ENCODE results near the gene PRKD2.
"Not testable (repeated sequence)": the region's sequence is repeated elsewhere in the genome, so short reads cannot be mapped to it uniquely, and the experiment has no call there.

PRKD2 gene

DNA sequence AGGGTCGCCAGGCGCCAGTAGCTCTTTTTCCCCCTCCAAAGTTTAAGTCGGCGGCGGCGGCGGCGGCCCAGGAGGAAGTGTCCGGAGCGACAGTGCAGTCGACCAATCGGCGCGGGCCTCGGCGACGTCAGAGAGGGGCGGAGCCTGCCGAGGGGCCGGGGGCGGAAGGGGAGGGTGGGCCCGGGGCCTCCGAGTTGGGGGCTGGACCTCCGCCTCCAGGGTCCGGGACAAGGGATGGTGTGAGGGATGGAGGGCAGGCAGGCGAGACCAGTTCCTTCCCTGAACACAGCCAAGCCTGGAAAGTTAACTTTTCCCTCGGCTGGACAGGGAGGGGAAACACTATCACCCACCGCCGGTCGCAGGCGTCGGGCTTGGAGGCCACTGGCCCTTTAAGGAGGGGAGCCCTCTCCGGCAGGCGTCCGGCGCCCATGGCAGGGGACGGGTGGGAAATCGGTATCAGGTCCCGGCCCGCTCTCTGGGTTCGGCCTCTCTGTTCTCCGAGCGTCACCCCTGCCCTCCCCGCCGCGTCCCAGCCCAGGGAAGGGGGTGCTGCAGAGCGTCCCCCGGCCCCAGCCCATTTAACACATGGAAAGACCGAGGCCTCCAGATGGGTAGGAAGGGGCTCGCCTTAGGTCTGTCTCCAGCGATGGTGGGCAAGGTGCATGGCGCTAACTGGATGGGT lies at the start of gene PRKD2:
TSS of gene PRKD2 (minus strand) at position 81 of the 682 bp plus-strand sequence. CDS start 744 bp downstream, outside the sequence.
- peak; percentile 29 to 75 for DNase-seq

DNA sequence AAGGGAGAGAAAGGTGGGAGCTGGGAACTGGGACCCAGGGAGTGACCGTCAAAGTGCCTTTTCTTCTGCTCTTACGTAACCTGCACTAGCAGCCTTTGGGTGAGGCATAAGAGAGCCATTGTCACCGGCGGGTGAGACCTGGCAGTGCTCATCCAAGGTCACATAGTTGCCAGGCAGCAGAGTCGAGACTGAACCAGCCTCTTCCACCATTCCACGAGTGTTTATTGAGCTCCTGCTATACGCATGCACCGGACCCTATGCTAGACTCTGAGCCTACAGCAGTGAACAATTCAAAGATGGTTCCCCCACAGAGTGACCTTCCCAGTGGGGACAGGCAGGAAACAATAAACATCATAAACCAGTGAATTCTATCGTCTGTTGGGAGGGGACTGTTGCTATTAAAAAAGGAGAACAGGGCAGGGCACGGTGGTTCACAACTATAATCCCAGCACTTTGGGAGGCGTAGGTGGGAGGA lies 47.9 kb upstream of the PRKD2 start:
- no peak for DNase-seq

DNA sequence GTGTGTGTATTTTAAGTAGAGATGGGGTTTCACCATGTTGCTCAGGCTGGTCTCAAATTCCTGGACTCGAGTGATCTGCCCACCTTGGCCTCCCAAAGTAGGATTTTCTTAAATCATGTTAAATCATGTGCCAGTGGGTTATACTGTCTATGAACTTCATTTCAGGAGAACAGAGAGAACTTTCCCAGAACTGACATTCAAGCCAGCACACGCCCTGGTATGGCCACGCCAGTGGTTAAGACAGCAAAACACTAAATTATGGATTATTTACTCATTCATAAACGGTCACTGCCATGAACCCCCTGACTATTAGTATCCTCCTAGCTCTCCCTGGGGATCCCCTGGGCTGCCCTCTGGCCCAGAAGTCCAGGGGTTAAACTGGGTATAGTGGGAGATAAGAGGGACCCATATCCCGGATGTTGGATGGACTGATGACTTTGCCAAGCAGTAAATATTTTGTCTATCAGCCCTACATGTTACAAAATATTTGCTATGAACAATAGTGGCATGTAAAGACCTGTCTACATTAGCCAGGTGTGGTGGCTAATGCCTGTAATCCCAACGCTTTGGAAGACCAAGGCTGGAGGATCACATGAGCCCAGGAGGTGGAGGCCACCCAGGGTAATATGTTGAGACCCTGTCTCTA lies 45.5 kb upstream of the PRKD2 start:
- DNase-seq, result no peak

GRCh38 chr19:46761418-46761831 lies 44.5 kb upstream of the PRKD2 start:
- DNase-seq, result no peak

- DNase-seq, result not testable (repeated sequence)
These were observed 44.0 kb upstream of the PRKD2 start for GRCh38 chr19:46760897-46761296.

- no peak for DNase-seq
These were observed 43.4 kb upstream of the PRKD2 start for GRCh38 chr19:46760363-46760762.

DNA sequence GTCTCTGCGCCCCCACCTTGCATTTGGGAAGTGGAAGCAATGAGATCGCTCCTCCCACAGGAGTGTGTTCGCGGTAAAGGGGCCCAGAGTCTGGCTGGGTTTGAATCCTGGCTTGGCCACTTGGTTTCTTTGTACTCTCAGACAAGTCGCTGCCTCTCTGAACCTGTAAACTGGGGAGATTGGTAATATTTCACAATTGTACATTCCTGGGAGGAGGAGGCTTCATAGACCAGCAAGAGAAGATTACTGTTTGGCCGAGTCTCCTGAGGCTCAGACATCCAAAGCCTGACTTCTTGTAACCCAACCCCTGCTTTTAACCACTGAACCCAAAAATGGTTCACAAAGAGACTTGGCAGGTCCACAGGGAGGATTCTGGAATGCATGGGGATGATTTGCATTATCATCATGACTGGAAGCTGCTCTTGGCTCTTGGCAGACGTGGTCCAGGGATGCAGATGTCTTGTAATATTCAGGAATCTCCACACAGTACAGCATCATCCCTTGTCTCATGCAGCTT lies 43.0 kb upstream of the PRKD2 start:
- no peak for DNase-seq

GRCh38 chr19:46759206-46759605 lies 42.3 kb upstream of the PRKD2 start:
- DNase-seq, result no peak

- DNase-seq, result no peak
These were observed 39.6 kb upstream of the PRKD2 start for GRCh38 chr19:46756544-46756888.

- no peak for DNase-seq
These were observed 39.1 kb upstream of the PRKD2 start for GRCh38 chr19:46755853-46756543.

- DNase-seq, result no peak
These were observed 38.4 kb upstream of the PRKD2 start for GRCh38 chr19:46755077-46755852.

DNA sequence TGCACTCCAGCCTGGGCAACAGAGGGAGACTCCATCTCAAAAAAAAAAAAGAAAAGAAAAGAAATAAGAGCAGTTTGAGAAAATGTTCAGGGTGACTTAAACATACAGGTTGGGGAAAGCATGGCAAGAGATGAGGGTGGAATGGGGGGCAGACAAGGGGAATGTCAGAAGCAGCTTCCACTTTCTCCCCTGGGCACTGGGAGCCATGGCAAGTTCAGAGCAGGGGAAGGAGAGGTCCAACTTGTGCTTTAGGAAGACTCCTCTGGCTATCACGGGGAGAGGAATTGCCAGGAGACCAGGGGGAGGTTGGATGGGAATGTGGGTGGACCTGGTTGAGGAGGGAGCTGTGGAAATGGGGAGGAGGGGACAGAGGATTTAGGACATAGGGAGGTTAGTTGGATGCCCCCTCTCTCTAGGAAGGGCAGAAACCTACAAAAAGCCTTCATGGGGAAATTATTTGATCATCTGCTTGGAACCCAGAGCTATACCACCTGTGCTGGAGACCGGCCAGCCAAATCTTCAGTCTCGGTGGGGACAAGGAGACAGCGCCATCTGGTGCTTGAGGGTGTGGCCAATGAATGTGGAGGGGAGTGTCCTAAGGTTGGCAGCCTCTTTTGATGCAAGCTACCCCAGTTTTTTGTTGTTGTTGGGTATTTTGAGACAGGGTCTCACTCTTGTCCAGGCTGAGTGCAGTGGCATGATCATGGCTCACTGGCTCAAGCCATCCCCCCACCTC lies 36.7 kb upstream of the PRKD2 start:
- peak; percentile 22 to 31 for DNase-seq

DNA sequence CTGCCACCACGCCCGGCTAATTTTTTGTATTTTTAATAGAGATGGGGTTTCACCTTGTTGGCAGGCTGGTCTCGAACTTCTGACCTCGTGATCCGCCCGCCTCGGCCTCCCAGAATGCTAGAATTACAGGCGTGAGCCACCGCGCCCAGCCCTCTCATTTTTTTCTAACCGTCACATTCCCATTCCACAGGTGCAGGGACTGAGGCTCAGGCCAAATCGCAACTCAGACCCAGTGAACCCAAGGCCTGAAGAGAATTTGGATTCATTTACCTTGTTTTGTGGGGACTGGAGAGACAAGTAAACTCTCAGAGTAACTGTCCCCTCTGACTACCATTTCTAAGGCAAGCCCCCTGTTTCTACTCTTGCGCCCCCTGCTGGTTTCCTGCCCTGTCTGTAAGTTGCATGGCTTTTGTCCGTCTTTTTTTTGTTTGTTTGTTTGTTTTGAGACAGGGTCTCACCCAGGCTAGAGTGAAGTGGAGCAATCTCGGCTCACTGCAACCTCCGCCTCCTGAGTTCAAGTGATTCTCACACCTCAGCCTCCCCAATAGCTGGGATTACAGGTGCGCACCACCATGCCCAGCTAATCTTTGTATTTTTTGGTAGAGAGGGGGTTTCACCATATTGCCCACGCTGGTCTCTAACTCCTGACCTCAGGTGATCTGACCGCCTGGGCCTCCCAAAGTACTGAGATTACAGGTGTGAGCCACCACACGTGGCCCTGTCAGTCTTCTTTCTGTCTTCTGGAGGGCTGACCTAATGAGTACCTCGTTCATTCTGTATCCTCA lies 31.6 kb upstream of the PRKD2 start:
- DNase-seq, result peak; percentile 46 to 51

DNA sequence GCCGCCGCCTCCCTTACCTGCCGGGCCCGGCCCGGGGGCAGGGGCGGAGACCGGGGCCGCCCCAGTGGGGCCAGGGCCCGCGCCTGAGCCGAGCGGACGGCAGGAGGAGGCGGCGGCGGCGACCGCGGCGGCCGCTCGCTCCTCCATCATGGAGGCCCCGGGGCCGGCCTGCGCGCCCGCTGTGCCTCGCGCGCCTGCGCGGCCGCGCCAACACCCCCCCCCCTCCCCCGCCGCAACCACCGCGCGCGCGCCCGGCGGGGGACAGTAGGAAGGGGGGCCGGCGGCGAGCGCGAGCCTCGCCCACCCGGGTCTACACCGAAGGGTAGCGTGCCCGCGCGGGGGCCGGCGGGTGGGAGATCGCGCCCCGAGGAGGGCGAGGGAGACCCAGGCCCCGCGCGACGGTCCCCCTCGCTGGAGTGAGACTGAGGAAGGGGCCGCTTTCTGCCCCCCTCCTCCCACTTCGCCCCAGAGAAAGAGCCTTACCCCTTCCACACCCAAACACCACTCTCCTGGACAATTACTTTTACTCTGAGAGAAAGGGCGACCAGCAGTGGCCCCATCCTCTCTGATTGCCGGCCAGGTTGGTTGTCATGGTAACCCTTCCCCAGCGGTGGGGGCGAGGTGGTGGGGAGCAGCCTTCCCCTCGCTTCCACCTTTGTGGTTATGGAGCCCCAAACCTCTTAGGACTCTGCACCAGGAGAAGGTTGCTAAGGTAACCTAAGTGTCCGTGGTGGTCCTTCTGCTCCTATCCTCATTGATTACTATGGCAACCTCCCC lies 29.6 kb upstream of the PRKD2 start, which contains the start of gene STRN4:
TSS of gene STRN4 (minus strand) at position 170 of the 777 bp plus-strand sequence. CDS start at position 150, 20 bp downstream.
- peak; percentile 51 to 79 for DNase-seq

- DNase-seq, result peak in 1 of 2 experiments; percentile 21
These were observed 28.8 kb upstream of the PRKD2 start, which contains the start of gene FKRP for GRCh38 chr19:46745521-46746280. FKRP (plus strand) TSS chr19:46746057; CDS start chr19:46755451, 9,394 bp downstream.

DNA sequence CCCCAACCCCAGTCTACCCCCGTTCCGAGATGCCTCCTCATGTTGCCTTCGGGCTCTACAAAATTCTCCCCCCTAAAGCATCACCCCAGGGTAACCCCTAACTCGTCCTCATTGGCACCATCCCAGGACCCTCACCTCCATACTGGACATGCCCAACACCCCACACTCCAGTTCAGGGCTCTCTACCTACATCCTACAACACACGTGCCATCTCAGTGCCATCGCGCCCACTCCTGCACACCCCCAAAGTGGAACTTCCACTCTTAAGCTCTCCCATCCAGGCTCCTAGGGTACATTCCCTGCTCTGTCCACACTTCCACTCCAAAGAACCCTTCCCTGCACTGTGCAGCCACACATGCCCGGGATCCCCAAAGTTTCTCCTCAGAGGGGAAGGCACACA lies 28.1 kb upstream of the PRKD2 start:
- no peak for DNase-seq

- DNase-seq, result no peak
These were observed 27.2 kb upstream of the PRKD2 start for GRCh38 chr19:46744005-46744691.

GRCh38 chr19:46742926-46743480 lies 26.1 kb upstream of the PRKD2 start:
- no peak for DNase-seq

All from NCI-H1930 (cell line).